GM12864 (cell line): Measurements from ENCODE around the gene PIEZO2.

Source experiments
- DNase-seq: peaks from one replicate; pipeline ENCODE4 v3.0.0-alpha.2; 2011; ENCODE audit warnings: low read depth
- H3K4me3 ChIP-seq: 2 replicates; pipeline ENCODE4 v1.5.1; 2011; ENCODE audit warnings: mild to moderate bottlenecking, low read depth, low read length, control low read depth
- TF ChIP-seq, protein P1 (sequence below): IDR thresholded peaks from 2 replicates; pipeline ENCODE4 v1.5.1; 2011; ENCODE audit warnings: low read depth, mild to moderate bottlenecking, moderate library complexity, low read length, control low read depth, inconsistent platforms; ENCODE audit errors: missing control alignments

Gene PIEZO2

DNA sequence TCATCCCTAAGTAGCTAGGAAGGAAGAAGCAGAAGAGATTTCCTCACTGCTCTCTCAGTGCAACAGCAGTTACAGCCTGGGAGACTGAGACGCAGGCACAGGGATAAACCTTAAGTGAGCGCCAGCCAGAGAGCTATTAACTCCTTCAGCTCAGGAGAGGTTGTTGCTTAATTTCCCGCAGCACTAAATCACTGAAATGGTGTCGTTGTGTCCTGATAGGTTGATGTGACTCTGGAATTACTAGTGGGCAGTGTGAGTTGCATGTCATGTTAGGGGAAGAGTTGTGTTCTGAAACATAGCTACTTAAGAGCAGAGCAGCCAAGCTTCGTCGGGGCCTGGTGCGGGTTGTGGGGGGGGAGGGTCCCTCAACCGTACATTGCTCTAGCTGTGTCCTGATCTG, 397.7 kb downstream of the PIEZO2 start:
- DNase-seq: no peak
- TF ChIP-seq, protein P1, sequence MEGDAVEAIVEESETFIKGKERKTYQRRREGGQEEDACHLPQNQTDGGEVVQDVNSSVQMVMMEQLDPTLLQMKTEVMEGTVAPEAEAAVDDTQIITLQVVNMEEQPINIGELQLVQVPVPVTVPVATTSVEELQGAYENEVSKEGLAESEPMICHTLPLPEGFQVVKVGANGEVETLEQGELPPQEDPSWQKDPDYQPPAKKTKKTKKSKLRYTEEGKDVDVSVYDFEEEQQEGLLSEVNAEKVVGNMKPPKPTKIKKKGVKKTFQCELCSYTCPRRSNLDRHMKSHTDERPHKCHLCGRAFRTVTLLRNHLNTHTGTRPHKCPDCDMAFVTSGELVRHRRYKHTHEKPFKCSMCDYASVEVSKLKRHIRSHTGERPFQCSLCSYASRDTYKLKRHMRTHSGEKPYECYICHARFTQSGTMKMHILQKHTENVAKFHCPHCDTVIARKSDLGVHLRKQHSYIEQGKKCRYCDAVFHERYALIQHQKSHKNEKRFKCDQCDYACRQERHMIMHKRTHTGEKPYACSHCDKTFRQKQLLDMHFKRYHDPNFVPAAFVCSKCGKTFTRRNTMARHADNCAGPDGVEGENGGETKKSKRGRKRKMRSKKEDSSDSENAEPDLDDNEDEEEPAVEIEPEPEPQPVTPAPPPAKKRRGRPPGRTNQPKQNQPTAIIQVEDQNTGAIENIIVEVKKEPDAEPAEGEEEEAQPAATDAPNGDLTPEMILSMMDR: no peak
- no peak overlapping the region for H3K4me3 ChIP-seq

DNA sequence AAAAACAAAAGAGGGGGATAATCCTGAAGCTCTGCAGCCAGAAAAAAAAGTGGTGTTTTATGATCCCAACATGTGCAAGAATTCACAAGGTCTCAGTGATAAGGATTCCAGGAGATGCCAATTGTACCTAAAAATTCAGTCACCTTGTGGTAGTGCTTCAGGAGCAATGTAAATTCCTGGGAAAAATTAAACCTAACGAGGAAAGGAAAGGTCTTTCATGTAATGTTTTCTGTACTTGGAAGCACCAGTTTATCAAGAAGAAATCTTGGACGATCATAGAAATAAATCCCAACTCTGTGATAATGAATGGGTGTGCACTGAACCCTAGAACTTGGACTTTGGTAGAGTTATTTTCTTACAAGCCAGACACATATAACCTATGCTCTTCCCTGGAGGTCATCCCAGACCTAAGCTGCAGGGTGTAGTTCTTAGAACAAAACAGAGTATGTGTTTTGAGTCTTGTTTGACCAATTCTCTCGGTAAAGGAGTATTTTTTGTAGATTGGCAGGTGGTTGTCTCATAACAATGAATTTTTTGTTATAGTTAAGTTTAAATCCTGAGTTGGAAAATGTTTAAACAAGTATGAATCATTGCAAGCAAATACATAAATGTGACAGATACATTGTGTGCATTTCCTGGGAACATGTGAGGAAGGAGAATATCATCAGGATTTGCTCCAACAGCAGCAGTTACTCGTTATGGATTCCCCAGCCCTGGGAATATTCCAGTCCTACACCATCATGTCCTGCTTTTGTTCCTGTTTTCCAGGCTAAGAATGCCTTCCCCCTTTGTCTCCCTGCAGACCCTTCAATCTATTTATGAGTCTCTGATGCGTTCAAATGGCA, 399.0 kb downstream of the PIEZO2 start:
- no peak for DNase-seq
- TF ChIP-seq, protein P1: no peak
- no peak overlapping the region for H3K4me3 ChIP-seq

DNA sequence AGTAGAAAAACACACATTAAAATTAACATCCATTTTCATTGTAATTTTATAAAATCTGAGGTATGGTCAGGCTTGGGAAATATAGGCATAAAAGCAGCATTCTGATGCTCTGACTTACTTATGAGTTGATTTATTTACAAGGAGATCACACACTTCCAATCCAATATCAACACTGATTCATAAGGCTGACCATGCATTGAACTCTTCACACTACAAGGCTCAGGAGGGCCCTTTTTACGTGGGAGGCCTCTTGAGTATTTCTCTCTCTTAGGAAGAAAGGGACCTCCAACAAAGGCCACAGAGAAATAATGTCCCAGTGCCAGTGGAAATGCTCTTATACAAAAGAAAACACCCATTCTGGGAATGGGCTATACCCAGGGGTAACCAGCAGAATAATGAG, 400.7 kb downstream of the PIEZO2 start:
- TF ChIP-seq, protein P1: no peak
- H3K4me3 ChIP-seq: no peak overlapping the region
- DNase-seq: no peak

DNA sequence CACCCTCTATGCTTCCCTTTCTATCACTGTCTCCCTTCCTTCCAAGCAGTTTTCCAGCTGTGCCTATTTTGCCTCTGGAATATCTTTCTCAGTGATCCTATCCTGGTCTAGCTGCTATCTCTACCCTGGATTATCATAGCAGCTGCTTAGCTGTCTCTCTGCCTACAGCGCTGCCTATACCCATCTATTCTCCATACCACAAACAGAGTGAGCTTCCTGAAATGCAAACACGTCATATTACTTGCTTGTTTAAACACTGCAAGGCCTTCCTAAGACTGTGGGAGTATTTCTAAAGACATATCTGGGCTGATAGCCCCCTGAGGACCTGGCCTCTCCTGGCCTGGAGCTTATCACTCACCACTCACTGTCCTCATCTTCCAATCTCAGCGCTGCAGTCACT, 403.4 kb downstream of the PIEZO2 start:
- TF ChIP-seq, protein P1: no peak

DNA sequence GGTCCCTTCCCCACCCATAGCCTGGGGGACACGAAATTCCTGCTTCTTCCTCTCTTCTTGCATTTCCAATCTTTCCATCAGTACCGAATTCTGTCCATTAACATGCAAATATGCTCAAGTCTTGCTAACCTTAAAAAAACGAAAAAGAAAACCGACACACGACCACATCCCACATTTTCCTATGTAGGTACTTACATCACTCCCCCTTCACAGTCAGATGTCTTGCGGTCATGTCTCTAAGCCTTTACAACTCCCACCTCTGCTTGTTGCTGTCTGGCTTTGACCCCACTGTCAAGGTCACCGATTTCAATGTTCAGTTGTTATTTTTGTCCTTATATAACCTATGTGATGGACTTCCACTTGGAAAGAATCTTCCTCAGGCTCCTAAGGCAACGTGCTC, 404.1 kb downstream of the PIEZO2 start:
- H3K4me3 ChIP-seq: no peak overlapping the region
- DNase-seq: no peak
- TF ChIP-seq, protein P1: no peak

More for the DNA sequence above, 403.4 kb downstream of the PIEZO2 start:
- DNase-seq: no peak
- H3K4me3 ChIP-seq: no peak overlapping the region

DNA sequence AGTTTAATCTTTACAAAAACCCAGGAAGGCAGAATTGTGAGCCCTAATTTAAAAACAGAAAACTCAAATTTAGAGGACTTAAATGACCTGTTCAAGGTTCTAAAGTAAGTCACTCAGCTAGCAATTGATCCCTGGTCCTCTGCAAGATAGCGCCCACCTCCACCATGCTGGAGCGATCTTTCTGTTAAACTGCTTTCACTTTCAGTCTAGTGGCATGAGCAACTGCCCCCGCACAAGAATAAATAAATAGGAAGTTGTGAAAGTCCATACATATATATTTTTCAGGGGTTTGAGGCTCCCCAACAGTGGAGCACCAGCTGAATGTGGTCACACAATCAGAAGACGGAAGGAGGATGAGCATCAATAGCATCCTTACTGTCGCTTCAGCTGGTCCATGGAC, 405.6 kb downstream of the PIEZO2 start:
- no peak overlapping the region for H3K4me3 ChIP-seq
- TF ChIP-seq, protein P1: no peak
- no peak for DNase-seq

DNA sequence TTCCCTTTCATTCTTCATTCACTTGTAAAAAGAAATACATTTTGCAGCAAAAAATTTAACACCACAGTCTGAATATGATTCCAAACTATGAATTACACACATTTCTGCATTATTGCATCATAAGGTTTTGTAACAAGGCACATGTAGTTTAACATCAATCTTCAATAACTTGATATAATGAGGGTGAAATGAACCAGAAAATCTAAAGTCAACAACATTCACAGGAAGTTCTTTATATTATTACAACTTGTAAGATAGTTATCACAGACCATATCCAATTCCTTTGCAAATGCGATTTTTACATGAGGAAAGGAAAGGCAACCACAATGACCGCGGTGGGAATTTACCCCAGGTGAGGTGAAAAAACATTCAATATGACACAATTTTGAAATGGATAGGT, 410.2 kb downstream of the PIEZO2 start:
- TF ChIP-seq, protein P1: no peak
- DNase-seq: no peak
- H3K4me3 ChIP-seq: no peak overlapping the region
